HCT116 (cell line): ENCODE results near the gene WDR33. TPM values are rescaled to one million over a fixed set of nuclear protein-coding genes. Genes with fewer than 3 reads are reported as not detected.
A peak's percentile ranks its signal among the peaks of the same experiment; 100 is the strongest.

Experiments
- ATAC-seq: fragments of 200-7000 bp; cut with Tn5 transposase; 2 replicates; pipeline ENCODE4 v1.9.1; 2020; ENCODE audit warnings: mild to moderate bottlenecking, moderate library complexity
- BruUV-seq: library from RNA; stranded (reverse); fragments of 400-500 nt; replicated peaks from 2 replicates; lab custom pipeline; 2021; lab: Mats Ljungman, UMichigan
- CTCF ChIA-PET: fragments of 300-600 bp; sonication (Branson Sonifier 250); formaldehyde crosslinking; loops from one replicate; lab custom pipeline; 2021; ENCODE audit warnings: antibody characterized with exemption; lab: Charles Lee
- POLR2A ChIA-PET: fragments of 300-600, 350-600 bp; sonication (Branson Sonifier 250); formaldehyde crosslinking; loops from one replicate; lab custom pipeline; 2021; ENCODE audit warnings: antibody characterized with exemption; lab: Charles Lee
- RAD21 ChIA-PET, 2 experiments: fragments of 300-600 bp; sonication (Branson Sonifier 250); formaldehyde crosslinking; loops; one replicate each; lab custom pipeline; 2023; ENCODE audit warnings: low total read pairs in 2 of 2; ENCODE audit not compliant: uncharacterized antibody in 2 of 2, unreplicated experiment in 2 of 2, low non-redundant PET in 1 of 2; lab: Charles Lee
- DNase-seq: peaks from one replicate; pipeline ENCODE4 v3.0.0-alpha.2; 2010; ENCODE audit warnings: low read depth, low spot score
- H2AFZ ChIP-seq: fragments of 200-600 bp; shearing (Covaris generic), sonication (generic); 2 replicates; pipeline ENCODE4 v1.6.1; 2017; ENCODE audit warnings: low read depth, mixed run types, mixed read lengths, antibody characterized with exemption, low read length; ENCODE audit not compliant: poor library complexity, severe bottlenecking
- H3K27ac ChIP-seq: 2 replicates; pipeline ENCODE4 v1.5.1; 2012; ENCODE audit warnings: low read depth, low read length
- H3K27me3 ChIP-seq: fragments of 200-600 bp; sonication (generic); 2 replicates; pipeline ENCODE4 v1.6.1; 2016; ENCODE audit warnings: mixed run types, low read length, mixed read lengths; ENCODE audit not compliant: insufficient read depth
- H3K36me3 ChIP-seq, 2 experiments: fragments of 200-500 bp in 1 of 2; fragments of 200-600 bp in 1 of 2; sonication (Bioruptor generic) in 1 of 2; sonication (generic) in 1 of 2; 2 replicates each; pipeline versions ENCODE4 v1.5.1 to v1.6.1; 2014 to 2016; ENCODE audit warnings: low read length in 2 of 2, inconsistent platforms in 1 of 2, mixed read lengths in 1 of 2, mixed run types in 1 of 2; ENCODE audit not compliant: insufficient read depth in 2 of 2, control insufficient read depth in 1 of 2
- H3K4me1 ChIP-seq, 2 experiments: fragments of 200-600 bp in 1 of 2; sonication (generic) in 1 of 2; 2 replicates each; pipeline versions ENCODE4 v1.5.1 to v1.6.1; 2012 to 2017; ENCODE audit warnings: low read length in 2 of 2, inconsistent platforms in 1 of 2, mild to moderate bottlenecking in 1 of 2, mixed read lengths in 1 of 2, mixed run types in 1 of 2, moderate library complexity in 1 of 2; ENCODE audit not compliant: insufficient read depth in 2 of 2, control insufficient read depth in 1 of 2
- H3K4me2 ChIP-seq: fragments of 200-600 bp; sonication (generic); 2 replicates; pipeline ENCODE4 v1.6.1; 2017; ENCODE audit warnings: mixed run types, low read length, mixed read lengths
- H3K4me3 ChIP-seq, 2 experiments: fragments of 200-600 bp in 1 of 2; sonication (generic) in 1 of 2; replicated peaks in 1 of 2; 2 replicates each; pipeline ENCODE4 v1.5.1; 2011 to 2016; ENCODE audit warnings: low read length in 2 of 2, control low read depth in 1 of 2, low read depth in 1 of 2, mild to moderate bottlenecking in 1 of 2, mixed read lengths in 1 of 2, mixed run types in 1 of 2
- H3K79me2 ChIP-seq: fragments of 200-600 bp; sonication (generic); 2 replicates; pipeline ENCODE4 v1.6.1; 2017; ENCODE audit warnings: mild to moderate bottlenecking, mixed run types, low read length, moderate library complexity, mixed read lengths; ENCODE audit not compliant: insufficient read depth
- H3K9ac ChIP-seq: fragments of 200-600 bp; sonication (generic); 2 replicates; pipeline ENCODE4 v1.6.1; 2016; ENCODE audit warnings: low read length, mixed read lengths
- H3K9me2 ChIP-seq: fragments of 200-600 bp; sonication (generic), shearing (Covaris generic); 2 replicates; pipeline ENCODE4 v1.6.1; 2017; ENCODE audit warnings: mixed run types, mild to moderate bottlenecking, moderate library complexity; ENCODE audit not compliant: insufficient read depth
- H3K9me3 ChIP-seq, 2 experiments: fragments of 200-500 bp in 1 of 2; fragments of 200-600 bp in 1 of 2; sonication (Bioruptor generic) in 1 of 2; sonication (generic) in 1 of 2; 2 replicates each; pipeline ENCODE4 v1.6.1; 2014 to 2017; ENCODE audit warnings: low read length in 2 of 2, mixed read lengths in 2 of 2, inconsistent platforms in 1 of 2, low read depth in 1 of 2, mild to moderate bottlenecking in 1 of 2, mixed run types in 1 of 2, moderate library complexity in 1 of 2; ENCODE audit not compliant: control insufficient read depth in 1 of 2, insufficient read depth in 1 of 2
- H4K20me1 ChIP-seq: fragments of 200-600 bp; sonication (generic), shearing (Covaris generic); 2 replicates; pipeline ENCODE4 v1.6.1; 2017; ENCODE audit warnings: mixed run types, mild to moderate bottlenecking, moderate library complexity; ENCODE audit not compliant: insufficient read depth
- ELF1 ChIP-seq: IDR thresholded peaks from 2 replicates; pipeline ENCODE4 v1.6.1; 2012; ENCODE audit warnings: low read depth, borderline replicate concordance
- POLR2A ChIP-seq: IDR thresholded peaks from 2 replicates; pipeline ENCODE4 v1.7.0; 2011; ENCODE audit warnings: borderline replicate concordance; ENCODE audit not compliant: insufficient read depth, insufficient read length; ENCODE audit errors: extremely low read depth
- YY1 ChIP-seq: IDR thresholded peaks from 2 replicates; pipeline ENCODE4 v1.6.1; 2011; ENCODE audit warnings: low read length, low read depth, moderate library complexity, mild to moderate bottlenecking; ENCODE audit not compliant: insufficient replicate concordance; ENCODE audit errors: extremely low read depth
- intact Hi-C: fragments of 100-400 bp; cut with micrococcal nuclease; formaldehyde crosslinking; loops from 2 replicates; pipeline ENCODE4 v1.10.0; 2022
- total RNA-seq: library from RNA; stranded (reverse); gene quantifications from one replicate; pipeline ENCODE4 v1.2.1, GENCODE V29; 2021; ENCODE audit not compliant: unreplicated experiment
- TF ChIP-seq, protein P1 (sequence below), 3 experiments: fragments of 200-600 bp in 1 of 3; sonication (generic) in 1 of 3; IDR thresholded peaks in 2 of 3; conservative IDR thresholded peaks in 1 of 3; 2 replicates each; pipeline ENCODE4 v1.5.1; 2012 to 2017; ENCODE audit warnings: low read depth in 2 of 3, low read length in 2 of 3, antibody characterized with exemption in 1 of 3, borderline replicate concordance in 1 of 3, control low read depth in 1 of 3, mild to moderate bottlenecking in 1 of 3, mixed read lengths in 1 of 3, mixed run types in 1 of 3, moderate library complexity in 1 of 3; ENCODE audit not compliant: insufficient read depth in 1 of 3

The WDR33 gene
- total RNA-seq, 1 experiment from 2014 or later: 52.5 TPM

DNA sequence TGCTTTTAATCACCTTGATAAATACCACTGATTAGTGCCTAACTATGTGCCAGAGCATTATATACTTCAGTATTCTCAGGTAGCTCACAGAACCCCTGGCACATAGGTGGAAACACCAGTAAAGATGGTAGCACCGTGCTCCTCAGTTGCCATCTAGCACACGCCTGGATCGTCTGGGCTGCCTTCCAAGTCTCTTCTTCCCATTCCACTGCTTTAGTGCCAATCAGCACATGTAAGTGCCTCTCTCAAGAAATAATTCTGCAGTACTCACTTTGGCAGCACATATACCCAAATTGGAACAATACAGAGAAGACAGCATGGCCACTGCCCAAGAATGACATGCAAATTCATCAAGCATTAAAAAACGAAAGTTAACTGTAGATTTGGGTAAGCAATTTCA, 34.0 kb upstream of the WDR33 start:
- no peaks in the 10 kb centered on the region for H3K9me2 ChIP-seq
- RAD21 ChIA-PET: no interaction called here
- CTCF ChIA-PET: no interaction called here
- no peak overlapping the region for H3K4me3 ChIP-seq
- no peaks in the 10 kb centered on the region for H4K20me1 ChIP-seq
- no peak overlapping the region for H3K27ac ChIP-seq
- H3K36me3 ChIP-seq: peaks cover 38 to 42% of the 10 kb centered on the region in 2 experiments
- TSS peak; percentile 24 for BruUV-seq
- no peak for DNase-seq
- H3K27me3 ChIP-seq: no peaks in the 10 kb centered on the region
- H3K4me2 ChIP-seq: no peak overlapping the region
- H3K9me3 ChIP-seq: no peaks in the 10 kb centered on the region
- no peak for ATAC-seq
- intact Hi-C loops: no loop called here
- H3K79me2 ChIP-seq: peaks cover 12% of the 10 kb centered on the region
- H2AFZ ChIP-seq: no peak overlapping the region
- TF ChIP-seq YY1: no peak
- H3K4me1 ChIP-seq: no peaks in the 10 kb centered on the region
- POLR2A ChIA-PET: no interaction called here
- H3K9ac ChIP-seq: no peak overlapping the region

DNA sequence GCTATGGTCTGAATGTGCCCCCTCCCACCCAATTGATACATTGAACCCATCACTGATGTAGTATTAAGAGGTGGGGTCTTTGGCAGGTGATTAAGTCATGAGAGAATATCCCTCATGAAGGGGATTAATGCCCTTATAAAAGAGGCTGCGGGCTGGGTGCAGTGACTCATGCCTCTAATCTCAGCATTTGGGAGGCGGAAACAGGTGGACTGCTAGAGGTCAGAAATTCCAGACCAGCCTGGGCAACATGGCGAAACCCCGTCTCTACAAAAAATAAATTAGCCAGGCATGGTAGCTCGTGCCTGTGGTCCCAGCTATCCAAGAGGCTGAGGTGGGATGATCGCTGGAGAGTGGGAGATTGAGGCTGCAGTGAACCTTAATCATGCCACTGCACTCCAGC, 32.7 kb upstream of the WDR33 start:
- RAD21 ChIA-PET: no interaction called here
- Histone ChIP-seq H3K27me3 (no peaks in the 10 kb centered on the region), H3K79me2 (no peaks in the 10 kb centered on the region; the same call in 1 of the 2 replicates), H3K9ac (no peak overlapping the region), H2AFZ (no peak overlapping the region), H3K9me2 (no peaks in the 10 kb centered on the region), H3K4me2 (no peak overlapping the region), H3K27ac (no peak overlapping the region), H3K9me3 (no peaks in the 10 kb centered on the region), H4K20me1 (no peaks in the 10 kb centered on the region), H3K36me3 (peaks cover 29% of the 10 kb centered on the region in 2 experiments), H3K4me3 (no peak overlapping the region), H3K4me1 (no peaks in the 10 kb centered on the region)
- intact Hi-C loops: no loop called here
- no TSS peak for BruUV-seq
- DNase-seq (no peak), ATAC-seq (no peak)
- TF ChIP-seq POLR2A (no peak), ELF1 (no peak)
- TF ChIP-seq, protein P1, sequence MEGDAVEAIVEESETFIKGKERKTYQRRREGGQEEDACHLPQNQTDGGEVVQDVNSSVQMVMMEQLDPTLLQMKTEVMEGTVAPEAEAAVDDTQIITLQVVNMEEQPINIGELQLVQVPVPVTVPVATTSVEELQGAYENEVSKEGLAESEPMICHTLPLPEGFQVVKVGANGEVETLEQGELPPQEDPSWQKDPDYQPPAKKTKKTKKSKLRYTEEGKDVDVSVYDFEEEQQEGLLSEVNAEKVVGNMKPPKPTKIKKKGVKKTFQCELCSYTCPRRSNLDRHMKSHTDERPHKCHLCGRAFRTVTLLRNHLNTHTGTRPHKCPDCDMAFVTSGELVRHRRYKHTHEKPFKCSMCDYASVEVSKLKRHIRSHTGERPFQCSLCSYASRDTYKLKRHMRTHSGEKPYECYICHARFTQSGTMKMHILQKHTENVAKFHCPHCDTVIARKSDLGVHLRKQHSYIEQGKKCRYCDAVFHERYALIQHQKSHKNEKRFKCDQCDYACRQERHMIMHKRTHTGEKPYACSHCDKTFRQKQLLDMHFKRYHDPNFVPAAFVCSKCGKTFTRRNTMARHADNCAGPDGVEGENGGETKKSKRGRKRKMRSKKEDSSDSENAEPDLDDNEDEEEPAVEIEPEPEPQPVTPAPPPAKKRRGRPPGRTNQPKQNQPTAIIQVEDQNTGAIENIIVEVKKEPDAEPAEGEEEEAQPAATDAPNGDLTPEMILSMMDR (IDR thresholded peaks at IDR 0.05 in 2 of 3, conservative IDR thresholded peaks at IDR 0.05 in 1 of 3; ENCODE audit: borderline replicate concordance in 1 of 3, insufficient read depth in 1 of 3, low read depth in 2 of 3, low read length in 2 of 3): no peak
- POLR2A ChIA-PET: no interaction called here
- CTCF ChIA-PET: no interaction called here
